IMR-90 (cell line): ENCODE results near the gene PEAK3. TPM values are rescaled to one million over a fixed set of nuclear protein-coding genes. Genes with fewer than 3 reads are reported as not detected.

Experiments used
- ATAC-seq: fragments of 200-7000 bp; cut with Tn5 transposase; 2 replicates; pipeline ENCODE4 v1.9.1; 2020; ENCODE audit warnings: low read depth, mild to moderate bottlenecking, moderate library complexity
- BruUV-seq: library from RNA; stranded (reverse); fragments of 400-500 nt; replicated peaks from 2 replicates; lab custom pipeline; 2021; lab: Mats Ljungman, UMichigan
- CTCF ChIA-PET: fragments of 300-600 bp; formaldehyde crosslinking; extraction: SDS; loops from one replicate; lab custom pipeline; 2021; ENCODE audit warnings: antibody characterized with exemption; lab: Yijun Ruan, JAX
- POLR2A ChIA-PET: fragments of 300-600 bp; sonication (Branson Sonifier 250); formaldehyde crosslinking; loops from one replicate; lab custom pipeline; 2022; ENCODE audit warnings: antibody characterized with exemption; ENCODE audit not compliant: unreplicated experiment; lab: Charles Lee
- DNase-seq: peaks from one replicate; pipeline ENCODE4 v3.0.0; 2013
- H2AFZ ChIP-seq: replicated peaks from 2 replicates; pipeline ENCODE3; 2013; ENCODE audit warnings: low read length, mild to moderate bottlenecking; ENCODE audit not compliant: poor library complexity
- H2AK5ac ChIP-seq: 2 replicates; pipeline ENCODE4 v1.6.1; 2013; ENCODE audit warnings: low read depth, low read length, inconsistent platforms
- H2AK9ac ChIP-seq: replicated peaks from 2 replicates; pipeline ENCODE3; 2013; ENCODE audit warnings: mild to moderate bottlenecking, low read depth, low read length, moderate library complexity; ENCODE audit not compliant: poor library complexity
- H2BK120ac ChIP-seq: 2 replicates; pipeline ENCODE4 v1.6.1; 2013; ENCODE audit warnings: low read depth, low read length, inconsistent platforms
- H2BK15ac ChIP-seq: 3 replicates; pipeline ENCODE4 v1.6.1; 2013; ENCODE audit warnings: low read depth, low read length, inconsistent platforms
- H2BK20ac ChIP-seq: 2 replicates; pipeline ENCODE4 v1.6.1; 2013; ENCODE audit warnings: low read depth, mild to moderate bottlenecking, inconsistent platforms, low read length, moderate library complexity
- H2BK5ac ChIP-seq: 2 replicates; pipeline ENCODE4 v1.6.1; 2013; ENCODE audit warnings: mild to moderate bottlenecking, low read depth, low read length, inconsistent platforms; ENCODE audit not compliant: poor library complexity, severe bottlenecking
- H3K14ac ChIP-seq: replicated peaks from 2 replicates; pipeline ENCODE4 v1.6.1; 2013; ENCODE audit warnings: low read depth, low read length, inconsistent platforms
- H3K18ac ChIP-seq: 2 replicates; pipeline ENCODE4 v1.6.1; 2013; ENCODE audit warnings: low read depth, low read length, control low read depth
- H3K23ac ChIP-seq: 2 replicates; pipeline ENCODE4 v1.6.1; 2013; ENCODE audit warnings: low read depth, low read length, inconsistent platforms
- H3K27ac ChIP-seq: 2 replicates; pipeline ENCODE4 v1.5.1; 2013; ENCODE audit warnings: mild to moderate bottlenecking, control low read depth, low read length; ENCODE audit not compliant: insufficient read depth
- H3K27me3 ChIP-seq: 2 replicates; pipeline ENCODE4 v1.6.1; 2013; ENCODE audit warnings: low read length; ENCODE audit not compliant: control insufficient read depth, insufficient read depth
- H3K36me3 ChIP-seq: 2 replicates; pipeline ENCODE4 v1.6.1; 2013; ENCODE audit warnings: low read length, mixed read lengths; ENCODE audit not compliant: control insufficient read depth, insufficient read depth
- H3K4ac ChIP-seq: 2 replicates; pipeline ENCODE4 v1.6.1; 2013; ENCODE audit warnings: low read depth, low read length, inconsistent platforms
- H3K4me1 ChIP-seq: 2 replicates; pipeline ENCODE4 v1.6.1; 2013; ENCODE audit warnings: low read length, mixed read lengths; ENCODE audit not compliant: control insufficient read depth, insufficient read depth
- H3K4me2 ChIP-seq: 2 replicates; pipeline ENCODE4 v1.6.1; 2013; ENCODE audit warnings: low read depth, mild to moderate bottlenecking, control low read depth, low read length, moderate library complexity
- H3K4me3 ChIP-seq: 2 replicates; pipeline ENCODE4 v1.5.1; 2013; ENCODE audit warnings: low read depth, mild to moderate bottlenecking, control low read depth, low read length, moderate library complexity; ENCODE audit not compliant: insufficient read depth
- H3K56ac ChIP-seq: 2 replicates; pipeline ENCODE4 v1.6.1; 2013; ENCODE audit warnings: low read length, inconsistent platforms; ENCODE audit not compliant: insufficient read depth; ENCODE audit errors: extremely low read depth
- H3K79me1 ChIP-seq, 2 experiments: 2 replicates each; pipeline ENCODE4 v1.6.1; 2013; ENCODE audit warnings: low read length in 2 of 2, inconsistent platforms in 1 of 2, low read depth in 1 of 2
- H3K9ac ChIP-seq: 2 replicates; pipeline ENCODE4 v1.6.1; 2013; ENCODE audit warnings: low read depth, low read length, control low read depth
- H3K9me1 ChIP-seq: 2 replicates; pipeline ENCODE4 v1.6.1; 2013; ENCODE audit warnings: low read length, inconsistent platforms; ENCODE audit not compliant: insufficient read depth
- H3K9me3 ChIP-seq: 2 replicates; pipeline ENCODE4 v1.6.1; 2013; ENCODE audit warnings: low read length; ENCODE audit not compliant: control insufficient read depth, insufficient read depth
- H4K20me1 ChIP-seq: 2 replicates; pipeline ENCODE4 v1.6.1; 2013; ENCODE audit warnings: low read length, inconsistent platforms; ENCODE audit not compliant: insufficient read depth
- H4K5ac ChIP-seq: 2 replicates; pipeline ENCODE4 v1.6.1; 2013; ENCODE audit warnings: mild to moderate bottlenecking, low read depth, low read length, control low read depth
- H4K8ac ChIP-seq, 2 experiments: 2 replicates each; pipeline ENCODE4 v1.6.1; 2013; ENCODE audit warnings: low read depth in 2 of 2, low read length in 2 of 2, control low read depth in 1 of 2, inconsistent platforms in 1 of 2
- H4K91ac ChIP-seq: 2 replicates; pipeline ENCODE4 v1.6.1; 2013; ENCODE audit warnings: low read depth, low read length, inconsistent platforms; ENCODE audit not compliant: insufficient read depth
- BHLHE40 ChIP-seq: fragments of 150-350 bp; IDR thresholded peaks from 2 replicates; pipeline ENCODE4 v1.6.1; 2016; ENCODE audit warnings: mild to moderate bottlenecking, low read depth, low read length
- CEBPB ChIP-seq: IDR thresholded peaks from 2 replicates; pipeline ENCODE4 v1.6.1; 2012; ENCODE audit warnings: low read depth, low read length, improper control_type of control experiment
- CHD1 ChIP-seq: IDR thresholded peaks from 2 replicates; pipeline ENCODE4 v1.6.1; 2012; ENCODE audit warnings: low read depth, low read length, improper control_type of control experiment
- FOS ChIP-seq: fragments of 150-350 bp; IDR thresholded peaks from 2 replicates; pipeline ENCODE4 v1.6.1; 2016; ENCODE audit warnings: low read depth, low read length
- MAFK ChIP-seq: IDR thresholded peaks from 2 replicates; pipeline ENCODE4 v1.6.1; 2012; ENCODE audit warnings: low read depth, low read length, improper control_type of control experiment
- MAZ ChIP-seq: IDR thresholded peaks from 2 replicates; pipeline ENCODE4 v1.6.1; 2012; ENCODE audit warnings: low read depth, mild to moderate bottlenecking, low read length, improper control_type of control experiment, moderate library complexity, borderline replicate concordance
- MXI1 ChIP-seq: IDR thresholded peaks from 2 replicates; pipeline ENCODE4 v1.6.1; 2012; ENCODE audit warnings: low read depth, mild to moderate bottlenecking, low read length, moderate library complexity, borderline replicate concordance
- NFE2L2 ChIP-seq: fragments of 150-350 bp; IDR thresholded peaks from 2 replicates; pipeline ENCODE4 v1.6.1; 2016; ENCODE audit warnings: low read depth, mild to moderate bottlenecking, low read length
- POLR2A ChIP-seq: IDR thresholded peaks from 2 replicates; pipeline ENCODE4 v1.6.1; 2012; ENCODE audit warnings: mild to moderate bottlenecking, low read depth, low read length
- RAD21 ChIP-seq: IDR thresholded peaks from 2 replicates; pipeline ENCODE4 v1.6.1; 2012; ENCODE audit warnings: low read length, improper control_type of control experiment
- RCOR1 ChIP-seq: IDR thresholded peaks from 2 replicates; pipeline ENCODE4 v1.6.1; 2012; ENCODE audit warnings: mild to moderate bottlenecking, low read length, improper control_type of control experiment; ENCODE audit not compliant: insufficient replicate concordance
- RFX5 ChIP-seq: IDR thresholded peaks from 2 replicates; pipeline ENCODE4 v1.8.0; 2012; ENCODE audit warnings: low read depth, mild to moderate bottlenecking, low read length, moderate library complexity
- SMC3 ChIP-seq: fragments of 150-350 bp; IDR thresholded peaks from 2 replicates; pipeline ENCODE4 v1.6.1; 2016; ENCODE audit warnings: low read depth, mild to moderate bottlenecking, antibody characterized with exemption, low read length, moderate library complexity
- WGBS, 2 experiments: methylation state at CpG; one replicate each; pipeline versions ENCODE4 v1.1.5 to v1.1.7; 2013; ENCODE audit warnings: missing lambda C conversion rate in 2 of 2; ENCODE audit not compliant: insufficient read length in 1 of 2; ENCODE audit errors: extremely low coverage in 2 of 2; 5-methylcytosine and 5-hydroxymethylcytosine counted together
- dilution Hi-C: fragments of 300-500 bp; cut with HindIII; formaldehyde crosslinking; loops from one replicate; pipeline ENCODE4 v1.14.3; 2018; ENCODE audit warnings: low sequenced_read_pairs; ENCODE audit not compliant: unreplicated experiment
- in situ Hi-C: fragments of 300-500 bp; cut with MboI; formaldehyde crosslinking; loops from 3 replicates; pipeline ENCODE4 v1.14.3; 2019; ENCODE audit warnings: low sequenced_read_pairs, inconsistent platforms, mixed read lengths
- intact Hi-C: fragments of 100-400 bp; cut with micrococcal nuclease; formaldehyde crosslinking; loops from 2 replicates; pipeline ENCODE4 v1.10.0; 2022
- polyA plus RNA-seq, 3 experiments: library from polyadenylated mRNA; depleted of rRNA; stranded (reverse); fragments of >200 nt; gene quantifications; 2 replicates each; pipeline ENCODE4 v1.2.3, GENCODE V29; 2012; ENCODE audit warnings: low replicate concordance in 1 of 3
- total RNA-seq: library from RNA; depleted of rRNA; stranded (reverse); fragments of >200 nt; gene quantifications from 2 replicates; pipeline ENCODE4 v1.2.3, GENCODE V29; 2012
- TF ChIP-seq, protein P1 (sequence below): conservative IDR thresholded peaks from 2 replicates; pipeline ENCODE4 v1.5.1; 2012; ENCODE audit warnings: mild to moderate bottlenecking, low read depth, low read length, improper control_type of control experiment
- TF ChIP-seq, protein P2 (sequence below): fragments of 150-350 bp; IDR thresholded peaks from 2 replicates; pipeline ENCODE4 v1.6.1; 2017; ENCODE audit warnings: mild to moderate bottlenecking, antibody characterized with exemption, low read length, low read depth
- TF ChIP-seq, protein P3 (sequence below): fragments of 150-350 bp; IDR thresholded peaks from 2 replicates; pipeline ENCODE4 v1.6.1; 2016; ENCODE audit warnings: low read depth, mild to moderate bottlenecking, low read length, moderate library complexity, borderline replicate concordance

PEAK3 gene
- total and polyA plus RNA-seq, 2 of the 4 experiments (the other 2 are of a cell fraction) = under 0.01 to 0.09 TPM

DNA sequence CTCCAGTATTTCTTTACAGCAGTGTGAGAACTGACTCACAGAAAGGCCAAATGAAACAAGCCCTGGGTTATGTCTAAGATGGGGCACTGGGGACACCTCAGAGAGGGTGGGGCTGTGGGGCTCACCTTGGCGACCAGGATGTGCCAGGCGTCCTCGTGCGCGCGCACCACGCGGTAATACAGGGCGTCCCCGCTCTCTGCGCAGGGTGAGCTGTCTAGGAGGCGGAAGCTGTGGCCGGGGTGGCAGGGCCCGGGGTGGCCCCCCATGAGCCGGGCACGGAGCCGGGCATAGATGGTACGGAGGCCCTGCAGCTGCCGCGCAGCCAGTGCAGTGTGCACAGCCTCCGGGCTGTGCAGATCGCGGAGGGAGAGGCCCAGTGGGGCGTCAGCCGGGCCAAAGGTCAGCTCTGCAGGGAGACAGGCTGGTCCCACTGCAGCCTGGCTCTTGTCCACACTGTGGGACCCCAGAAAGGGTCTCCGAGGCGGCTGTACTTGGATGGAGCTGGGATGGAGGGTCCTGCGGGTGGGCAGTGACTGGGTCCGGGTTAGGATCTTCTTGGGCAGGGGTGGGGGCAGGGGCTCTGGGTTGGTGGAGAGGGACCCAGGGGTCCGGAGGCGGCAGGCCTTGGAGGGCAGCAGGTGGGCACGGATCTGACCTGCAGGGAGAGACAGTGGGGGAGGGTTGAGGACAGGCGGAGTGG is 3.4 kb downstream of the PEAK3 start:
- Histone ChIP-seq H3K56ac (no peak overlapping the region), H3K9ac (no peak overlapping the region), H2AFZ (no peak overlapping the region), H3K4me1 (peaks cover 11% of the 10 kb centered on the region), H4K5ac (no peak overlapping the region), H3K18ac (no peak overlapping the region), H3K27me3 (no peaks in the 10 kb centered on the region), H4K8ac (no peak overlapping the region), H2BK120ac (no peak overlapping the region), H3K9me3 (no peaks in the 10 kb centered on the region), H3K23ac (no peak overlapping the region), H2BK15ac (no peak overlapping the region), H4K91ac (no peak overlapping the region), H3K4me2 (no peak overlapping the region), H3K14ac (no peak overlapping the region), H3K27ac (no peak overlapping the region), H2AK9ac (no peak overlapping the region), H4K20me1 (peaks cover 35% of the 10 kb centered on the region), H3K4ac (no peak overlapping the region), H3K4me3 (no peak overlapping the region), H2AK5ac (no peak overlapping the region), H3K36me3 (peaks cover 15% of the 10 kb centered on the region; the same call in 1 of the 2 replicates), H3K9me1 (no peaks in the 10 kb centered on the region), H2BK20ac (no peak overlapping the region), H2BK5ac (no peak overlapping the region), H3K79me1 (peaks cover 7 to 30% of the 10 kb centered on the region in 2 experiments; a peak in 3 of 4 replicates)
- ATAC-seq (no peak), DNase-seq (no peak)
- no TSS peak for BruUV-seq
- dilution Hi-C loops = no loop called here
- intact Hi-C loops = no loop called here
- in situ Hi-C loops = loop anchor here (10.0 kb wide), 1 partner anchor 336 kb away; no protein-coding TSS in a partner anchor
- ChIA-PET POLR2A (no interaction called here), CTCF (no interaction called here)
- WGBS, 2 experiments = 91% methylated on average over 20 of the region's 33 CpGs; no CpG with 5 or more reads in 1 of the 2 experiments
- TF ChIP-seq, protein P1, sequence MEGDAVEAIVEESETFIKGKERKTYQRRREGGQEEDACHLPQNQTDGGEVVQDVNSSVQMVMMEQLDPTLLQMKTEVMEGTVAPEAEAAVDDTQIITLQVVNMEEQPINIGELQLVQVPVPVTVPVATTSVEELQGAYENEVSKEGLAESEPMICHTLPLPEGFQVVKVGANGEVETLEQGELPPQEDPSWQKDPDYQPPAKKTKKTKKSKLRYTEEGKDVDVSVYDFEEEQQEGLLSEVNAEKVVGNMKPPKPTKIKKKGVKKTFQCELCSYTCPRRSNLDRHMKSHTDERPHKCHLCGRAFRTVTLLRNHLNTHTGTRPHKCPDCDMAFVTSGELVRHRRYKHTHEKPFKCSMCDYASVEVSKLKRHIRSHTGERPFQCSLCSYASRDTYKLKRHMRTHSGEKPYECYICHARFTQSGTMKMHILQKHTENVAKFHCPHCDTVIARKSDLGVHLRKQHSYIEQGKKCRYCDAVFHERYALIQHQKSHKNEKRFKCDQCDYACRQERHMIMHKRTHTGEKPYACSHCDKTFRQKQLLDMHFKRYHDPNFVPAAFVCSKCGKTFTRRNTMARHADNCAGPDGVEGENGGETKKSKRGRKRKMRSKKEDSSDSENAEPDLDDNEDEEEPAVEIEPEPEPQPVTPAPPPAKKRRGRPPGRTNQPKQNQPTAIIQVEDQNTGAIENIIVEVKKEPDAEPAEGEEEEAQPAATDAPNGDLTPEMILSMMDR = no peak
- TF ChIP-seq BHLHE40 (no peak), RCOR1 (no peak), MAZ (no peak), FOS (no peak), CEBPB (no peak), CHD1 (no peak), MXI1 (no peak), RFX5 (no peak), RAD21 (no peak), NFE2L2 (no peak), POLR2A (no peak), SMC3 (no peak), MAFK (no peak)
- TF ChIP-seq, protein P2, sequence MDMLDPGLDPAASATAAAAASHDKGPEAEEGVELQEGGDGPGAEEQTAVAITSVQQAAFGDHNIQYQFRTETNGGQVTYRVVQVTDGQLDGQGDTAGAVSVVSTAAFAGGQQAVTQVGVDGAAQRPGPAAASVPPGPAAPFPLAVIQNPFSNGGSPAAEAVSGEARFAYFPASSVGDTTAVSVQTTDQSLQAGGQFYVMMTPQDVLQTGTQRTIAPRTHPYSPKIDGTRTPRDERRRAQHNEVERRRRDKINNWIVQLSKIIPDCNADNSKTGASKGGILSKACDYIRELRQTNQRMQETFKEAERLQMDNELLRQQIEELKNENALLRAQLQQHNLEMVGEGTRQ = no peak
- TF ChIP-seq, protein P3, sequence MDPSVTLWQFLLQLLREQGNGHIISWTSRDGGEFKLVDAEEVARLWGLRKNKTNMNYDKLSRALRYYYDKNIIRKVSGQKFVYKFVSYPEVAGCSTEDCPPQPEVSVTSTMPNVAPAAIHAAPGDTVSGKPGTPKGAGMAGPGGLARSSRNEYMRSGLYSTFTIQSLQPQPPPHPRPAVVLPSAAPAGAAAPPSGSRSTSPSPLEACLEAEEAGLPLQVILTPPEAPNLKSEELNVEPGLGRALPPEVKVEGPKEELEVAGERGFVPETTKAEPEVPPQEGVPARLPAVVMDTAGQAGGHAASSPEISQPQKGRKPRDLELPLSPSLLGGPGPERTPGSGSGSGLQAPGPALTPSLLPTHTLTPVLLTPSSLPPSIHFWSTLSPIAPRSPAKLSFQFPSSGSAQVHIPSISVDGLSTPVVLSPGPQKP = no peak
